H1 (cell line): Measurements from ENCODE around the gene PCDH8. TPM values are rescaled to one million over a fixed set of nuclear protein-coding genes. Genes with fewer than 3 reads are reported as not detected.

Experiments
- CTCF ChIA-PET: fragments of 300-600 bp; sonication (Branson Sonifier 250); formaldehyde crosslinking; loops from one replicate; lab custom pipeline; 2021; ENCODE audit not compliant: partially characterized antibody; lab: Charles Lee
- POLR2A ChIA-PET: fragments of 300-600 bp; sonication (Branson Sonifier 250); formaldehyde crosslinking; loops from one replicate; lab custom pipeline; 2021; ENCODE audit warnings: inconsistent platforms; ENCODE audit not compliant: partially characterized antibody; lab: Charles Lee
- DNase-seq, 2 experiments: peaks; one replicate each; pipeline versions ENCODE4 v3.0.0 to v3.0.0-alpha.2; 2010 to 2022; ENCODE audit warnings: low spot score in 2 of 2, low read depth in 1 of 2, mixed read lengths in 1 of 2
- FAIRE-seq: peaks from 2 replicates; lab custom pipeline; 2011; peaks lifted over from hg19 to GRCh38; lab: Jason Lieb, UNC
- H2AFZ ChIP-seq: 2 replicates; pipeline ENCODE4 v1.8.1; 2012; ENCODE audit warnings: low read length, inconsistent platforms
- H2AK5ac ChIP-seq: 2 replicates; pipeline ENCODE4 v1.6.1; 2013; ENCODE audit warnings: low read depth, low read length
- H2BK120ac ChIP-seq: replicated peaks from 2 replicates; pipeline ENCODE3; 2013; ENCODE audit warnings: low read depth, low read length, inconsistent platforms
- H2BK12ac ChIP-seq: 2 replicates; pipeline ENCODE4 v1.6.1; 2013; ENCODE audit warnings: low read depth, low read length
- H2BK15ac ChIP-seq: 2 replicates; pipeline ENCODE4 v1.6.1; 2013; ENCODE audit warnings: low read length
- H2BK20ac ChIP-seq: 2 replicates; pipeline ENCODE4 v1.6.1; 2013; ENCODE audit warnings: low read length
- H2BK5ac ChIP-seq: 2 replicates; pipeline ENCODE4 v1.6.1; 2013; ENCODE audit warnings: low read depth, low read length
- H3K14ac ChIP-seq: 2 replicates; pipeline ENCODE4 v1.6.1; 2013; ENCODE audit warnings: inconsistent platforms; ENCODE audit not compliant: insufficient read length
- H3K18ac ChIP-seq: 2 replicates; pipeline ENCODE4 v1.6.1; 2013; ENCODE audit warnings: low read length; ENCODE audit errors: extremely low read depth
- H3K23ac ChIP-seq: 2 replicates; pipeline ENCODE4 v1.6.1; 2013; ENCODE audit warnings: inconsistent platforms; ENCODE audit not compliant: insufficient read length
- H3K23me2 ChIP-seq: 2 replicates; pipeline ENCODE4 v1.6.1; 2013; ENCODE audit warnings: low read depth, low read length
- H3K27ac ChIP-seq: 2 replicates; pipeline ENCODE4 v1.6.1; 2011; ENCODE audit warnings: low read depth, low read length, inconsistent platforms
- H3K27me3 ChIP-seq, 4 experiments: replicated peaks in 1 of 4; 1 replicate in 1 of 4; 2 replicates in 3 of 4; pipeline versions ENCODE4 v1.6.1 to v1.8.1; 2011 to 2013; ENCODE audit warnings: low read length in 3 of 4, mild to moderate bottlenecking in 3 of 4, inconsistent platforms in 2 of 4, mixed read lengths in 2 of 4, moderate library complexity in 1 of 4; ENCODE audit not compliant: control insufficient read depth in 3 of 4, insufficient read depth in 3 of 4; ENCODE audit errors: extremely low read depth in 1 of 4
- H3K36me3 ChIP-seq, 4 experiments: 2 replicates each; pipeline versions ENCODE4 v1.6.1 to v1.8.1; 2011 to 2013; ENCODE audit warnings: mild to moderate bottlenecking in 4 of 4, low read length in 3 of 4, moderate library complexity in 2 of 4, control low read depth in 1 of 4, inconsistent platforms in 1 of 4; ENCODE audit not compliant: insufficient read depth in 4 of 4, control insufficient read depth in 2 of 4
- H3K4ac ChIP-seq: replicated peaks from 2 replicates; pipeline ENCODE3; 2013; ENCODE audit warnings: low read length, low read depth, mixed read lengths, inconsistent platforms; ENCODE audit not compliant: insufficient read length
- H3K4me1 ChIP-seq, 4 experiments: replicated peaks in 1 of 4; 1 replicate in 1 of 4; 2 replicates in 3 of 4; pipeline versions ENCODE4 v1.6.1 to v1.8.1; 2011 to 2013; ENCODE audit warnings: low read length in 3 of 4, inconsistent platforms in 2 of 4, mixed read lengths in 1 of 4; ENCODE audit not compliant: insufficient read depth in 4 of 4, control insufficient read depth in 3 of 4
- H3K4me2 ChIP-seq, 2 experiments: 2 replicates each; pipeline versions ENCODE4 v1.6.1 to v1.8.1; 2011 to 2013; ENCODE audit warnings: low read depth in 2 of 2, low read length in 2 of 2, control low read depth in 1 of 2, inconsistent platforms in 1 of 2, mild to moderate bottlenecking in 1 of 2; ENCODE audit not compliant: insufficient read depth in 1 of 2
- H3K4me3 ChIP-seq, 4 experiments: fragments of 200-600, 300-600 bp in 1 of 4; sonication (generic), shearing (Covaris generic), sonication (Bioruptor Twin) in 1 of 4; 2 replicates each; pipeline versions ENCODE4 v1.5.1 to v1.8.1; 2011 to 2016; ENCODE audit warnings: low read length in 4 of 4, low read depth in 3 of 4, control low read depth in 2 of 4, inconsistent platforms in 2 of 4, mild to moderate bottlenecking in 2 of 4, mixed read lengths in 1 of 4, moderate library complexity in 1 of 4; ENCODE audit not compliant: insufficient read depth in 2 of 4; ENCODE audit errors: extremely low read depth in 1 of 4
- H3K56ac ChIP-seq: replicated peaks from 2 replicates; pipeline ENCODE3; 2013; ENCODE audit warnings: low read depth, mild to moderate bottlenecking, mixed read lengths, low read length, inconsistent platforms; ENCODE audit not compliant: insufficient read length
- H3K79me1 ChIP-seq: 2 replicates; pipeline ENCODE4 v1.6.1; 2013; ENCODE audit warnings: low read depth, low read length, control low read depth
- H3K79me2 ChIP-seq, 2 experiments: 2 replicates each; pipeline versions ENCODE4 v1.6.1 to v1.8.1; 2012 to 2013; ENCODE audit warnings: low read length in 2 of 2, mild to moderate bottlenecking in 2 of 2, inconsistent platforms in 1 of 2; ENCODE audit not compliant: insufficient read depth in 2 of 2, control insufficient read depth in 1 of 2
- H3K9ac ChIP-seq, 4 experiments: replicated peaks in 1 of 4; 1 replicate in 1 of 4; 2 replicates in 3 of 4; pipeline versions ENCODE4 v1.6.1 to v1.8.1; 2011 to 2013; ENCODE audit warnings: low read depth in 3 of 4, low read length in 3 of 4, control low read depth in 2 of 4, mild to moderate bottlenecking in 2 of 4, moderate library complexity in 2 of 4, inconsistent platforms in 1 of 4; ENCODE audit errors: extremely low read depth in 1 of 4
- H3K9me3 ChIP-seq, 2 experiments: 2 replicates each; pipeline versions ENCODE4 v1.6.1 to v1.8.1; 2012 to 2013; ENCODE audit warnings: mild to moderate bottlenecking in 2 of 2, moderate library complexity in 2 of 2, control low read depth in 1 of 2, inconsistent platforms in 1 of 2, low read depth in 1 of 2, low read length in 1 of 2, mixed read lengths in 1 of 2; ENCODE audit not compliant: insufficient read depth in 2 of 2
- H4K20me1 ChIP-seq, 2 experiments: replicated peaks in 1 of 2; 2 replicates each; pipeline versions ENCODE3 to v1.8.1; 2011 to 2013; ENCODE audit warnings: inconsistent platforms in 2 of 2, low read length in 2 of 2, mild to moderate bottlenecking in 1 of 2; ENCODE audit not compliant: insufficient read depth in 2 of 2, control insufficient read depth in 1 of 2
- H4K5ac ChIP-seq: 2 replicates; pipeline ENCODE4 v1.6.1; 2013; ENCODE audit warnings: low read length, low read depth, mixed read lengths, inconsistent platforms; ENCODE audit not compliant: insufficient read length
- H4K8ac ChIP-seq: 2 replicates; pipeline ENCODE4 v1.8.0; 2013; ENCODE audit warnings: mild to moderate bottlenecking, moderate library complexity, low read length, inconsistent platforms; ENCODE audit not compliant: insufficient read depth; ENCODE audit errors: extremely low read depth
- H4K91ac ChIP-seq: replicated peaks from 2 replicates; pipeline ENCODE3; 2013; ENCODE audit warnings: low read length, mixed read lengths, inconsistent platforms; ENCODE audit not compliant: insufficient read length
- MAFK ChIP-seq: IDR thresholded peaks from 2 replicates; pipeline ENCODE4 v1.6.1; 2012; ENCODE audit warnings: low read depth, mild to moderate bottlenecking, improper control_type of control experiment, low read length
- POLR2AphosphoS5 ChIP-seq: IDR thresholded peaks from 2 replicates; pipeline ENCODE4 v1.6.1; 2011; ENCODE audit warnings: low read depth, low read length
- WGBS, 2 experiments: shearing (Covaris generic) in 1 of 2; methylation state at CpG; one replicate each; pipeline versions ENCODE4 v1.1.6 to v1.1.7; 2013 to 2015; ENCODE audit warnings: low lambda C conversion rate in 2 of 2, mixed read lengths in 2 of 2, inconsistent platforms in 1 of 2, low coverage in 1 of 2, missing lambda C conversion rate in 1 of 2; ENCODE audit not compliant: insufficient replicate concordance in 2 of 2, insufficient coverage in 1 of 2, insufficient read length in 1 of 2; ENCODE audit errors: extremely low coverage in 1 of 2, missing lambda C conversion rate in 1 of 2; 5-methylcytosine and 5-hydroxymethylcytosine counted together
- polyA plus RNA-seq, 7 experiments: library from polyadenylated mRNA; depleted of rRNA in 3 of 7; stranded (reverse) in 5 of 7; unstranded in 2 of 7; fragments of >200 nt in 5 of 7; fragments of 200-250 nt in 2 of 7; gene quantifications; 1 replicate in 5 of 7; 2 replicates in 1 of 7; 4 replicates in 1 of 7; pipeline versions ENCODE4 v1.2.1 to v1.2.3, GENCODE V29; 2011 to 2013; ENCODE audit warnings: missing spikeins in 2 of 7, mixed read lengths in 2 of 7
- total RNA-seq: library from RNA; stranded (reverse); fragmentation: NEBNext Ultra II Directional; extraction: Animal tissue kit (Norgen Biotek cat#: 25700); gene quantifications from 2 replicates; pipeline ENCODE4 v1.2.1, GENCODE V29; 2021

Gene PCDH8
- total and polyA plus RNA-seq, 2 of the 8 experiments (the other 6 are each of a cell fraction or from before 2014, with no cell fraction given), result 0.82 to 1.6 TPM

- H3K36me3 ChIP-seq, result peaks cover 0 to 7% (median 0%) of the 10 kb centered on the region in 4 experiments; a peak in 2 of 8 replicates
- TF ChIP-seq POLR2AphosphoS5 (no peak), MAFK (no peak)
- peaks cover 0 to 15% (median 7%) of the 10 kb centered on the region in 4 experiments; a peak in 6 of 7 replicates for H3K4me1 ChIP-seq
- H2BK12ac ChIP-seq, result no peak overlapping the region
- H4K20me1 ChIP-seq, result peaks cover 0 to 2% of the 10 kb centered on the region in 2 experiments
- H2BK15ac ChIP-seq, result no peak overlapping the region
- no peak overlapping the region for H3K27ac ChIP-seq
- no peak overlapping the region for H2AFZ ChIP-seq
- peaks cover 28 to 33% (median 32%) of the 10 kb centered on the region in 4 experiments for H3K27me3 ChIP-seq
- WGBS, 2 experiments, result 89% methylated on average over 10 of the region's 10 CpGs; no CpG with 5 or more reads in 1 of the 2 experiments
- ChIA-PET POLR2A (interaction anchor here (0.7 to 1.0 kb wide), 2 partner anchors 14 to 190 kb away, joined by 4 read pairs; partner anchors contain the start of gene SUGT1), CTCF (interaction anchor here (0.7 to 9.9 kb wide), 8 partner anchors 7 to 358 kb away, joined by 3 to 82 read pairs (median 6); partner anchors contain the start of gene PCDH8)
- no peak overlapping the region for H3K9ac ChIP-seq
- no peak overlapping the region for H3K56ac ChIP-seq
- no peak overlapping the region for H2BK5ac ChIP-seq
- H3K23me2 ChIP-seq, result peaks cover 8% of the 10 kb centered on the region; the same call in 1 of the 2 replicates
- FAIRE-seq (no peak), DNase-seq (no peak)
- no peaks in the 10 kb centered on the region for H3K79me2 ChIP-seq
- H3K14ac ChIP-seq, result no peak overlapping the region
- no peak overlapping the region for H2BK120ac ChIP-seq
- H3K4me3 ChIP-seq, result no peak overlapping the region
- H2AK5ac ChIP-seq, result no peak overlapping the region
- H3K18ac ChIP-seq, result no peak overlapping the region
- H4K5ac ChIP-seq, result no peak overlapping the region
- no peak overlapping the region for H3K4ac ChIP-seq
- no peaks in the 10 kb centered on the region for H3K79me1 ChIP-seq
- H4K91ac ChIP-seq, result peak overlapping the region; percentile 46
- H2BK20ac ChIP-seq, result no peak overlapping the region
- H3K9me3 ChIP-seq, result peaks cover 0 to 7% of the 10 kb centered on the region in 2 experiments; a peak in 2 of 4 replicates
- no peak overlapping the region for H4K8ac ChIP-seq
- no peak overlapping the region for H3K4me2 ChIP-seq
- H3K23ac ChIP-seq, result no peak overlapping the region
Measured at GRCh38 chr13:52842441-52842840, 6.0 kb downstream of the PCDH8 start.
